Measurements from ENCODE around the gene MYH8.

The MYH8 gene

GRCh38 chr17:10415161-10415560 lies 6.6 kb downstream of the MYH8 start:
- TF ChIP-seq CTCF (IDR thresholded peaks at IDR 0.05; ENCODE audit: low read depth, low read length): no peak
- no peak for DNase-seq (ENCODE audit: extremely low read depth, low read depth)

GRCh38 chr17:10403589-10403988 lies 18.2 kb downstream of the MYH8 start:
- no peak for DNase-seq (ENCODE audit: extremely low read depth, low read depth)
- TF ChIP-seq CTCF (IDR thresholded peaks at IDR 0.05; ENCODE audit: low read depth, low read length): no peak

- TF ChIP-seq CTCF (IDR thresholded peaks at IDR 0.05; ENCODE audit: low read depth, low read length): no peak
- DNase-seq (ENCODE audit: extremely low read depth, low read depth): no peak
Observed at GRCh38 chr17:10398352-10398751, 23.4 kb downstream of the MYH8 start.

GRCh38 chr17:10396524-10397163 lies 25.1 kb downstream of the MYH8 start:
- no peak for TF ChIP-seq CTCF (IDR thresholded peaks at IDR 0.05; ENCODE audit: low read depth, low read length)
- DNase-seq (ENCODE audit: extremely low read depth, low read depth): no peak

- TF ChIP-seq CTCF (IDR thresholded peaks at IDR 0.05; ENCODE audit: low read depth, low read length): no peak
- DNase-seq (ENCODE audit: extremely low read depth, low read depth): no peak
Observed at GRCh38 chr17:10394201-10394887, 27.4 kb downstream of the MYH8 start.

- no peak for TF ChIP-seq CTCF (IDR thresholded peaks at IDR 0.05; ENCODE audit: low read depth, low read length)
- no peak for DNase-seq (ENCODE audit: extremely low read depth, low read depth)
Observed at GRCh38 chr17:10392880-10393279, 28.9 kb downstream of the MYH8 start.

- TF ChIP-seq CTCF (IDR thresholded peaks at IDR 0.05; ENCODE audit: low read depth, low read length): no peak
Observed at GRCh38 chr17:10385871-10386270, 35.9 kb downstream of the MYH8 start.

More at GRCh38 chr17:10385871-10386270, 35.9 kb downstream of the MYH8 start:
- no peak for DNase-seq (ENCODE audit: extremely low read depth, low read depth)

Data from AG09319 (cell line).